Loucy (cell line): ENCODE results near the gene CAPN3.

Experiments used
- H2AFZ ChIP-seq: fragments of 200-600 bp; sonication (generic); 2 replicates; pipeline ENCODE4 v1.6.0; 2016; ENCODE audit warnings: antibody characterized with exemption, mild to moderate bottlenecking, low read length, moderate library complexity
- H3F3A ChIP-seq: fragments of 200-600 bp; 2 replicates; pipeline ENCODE4 v1.6.0; 2016; ENCODE audit warnings: antibody characterized with exemption, low read depth, mild to moderate bottlenecking
- H3K27me3 ChIP-seq: fragments of 200-600 bp; sonication (generic); 2 replicates; pipeline ENCODE4 v1.6.1; 2014; ENCODE audit warnings: low read length, mild to moderate bottlenecking; ENCODE audit not compliant: insufficient read depth, poor library complexity, severe bottlenecking
- H3K36me3 ChIP-seq: fragments of 200-600 bp; sonication (generic); 2 replicates; pipeline ENCODE4 v1.6.1; 2016; ENCODE audit warnings: low read length; ENCODE audit not compliant: insufficient read depth
- H3K4me1 ChIP-seq: fragments of 200-600 bp; sonication (generic); 2 replicates; pipeline ENCODE4 v1.5.1; 2014; ENCODE audit warnings: low read length, mild to moderate bottlenecking; ENCODE audit not compliant: insufficient read depth, poor library complexity, severe bottlenecking
- H3K4me2 ChIP-seq: fragments of 200-600 bp; sonication (generic); 2 replicates; pipeline ENCODE4 v1.6.0; 2014; ENCODE audit warnings: antibody characterized with exemption, low read length, low read depth, mild to moderate bottlenecking; ENCODE audit not compliant: poor library complexity, severe bottlenecking
- H3K4me3 ChIP-seq: fragments of 200-600 bp; sonication (generic); 2 replicates; pipeline ENCODE4 v1.5.1; 2014; ENCODE audit warnings: low read length, mild to moderate bottlenecking, mixed read lengths; ENCODE audit not compliant: poor library complexity, severe bottlenecking
- H3K79me2 ChIP-seq: fragments of 200-600 bp; sonication (generic); 2 replicates; pipeline ENCODE4 v1.6.1; 2014; ENCODE audit warnings: low read length; ENCODE audit not compliant: insufficient read depth
- H3K9ac ChIP-seq: fragments of 200-600 bp; sonication (generic); 2 replicates; pipeline ENCODE4 v1.6.0; 2014; ENCODE audit warnings: mild to moderate bottlenecking, low read depth, low read length, moderate library complexity; ENCODE audit not compliant: poor library complexity, severe bottlenecking
- H3K9me2 ChIP-seq: fragments of 200-600 bp; sonication (generic); replicated peaks from 2 replicates; pipeline ENCODE4 v1.6.1; 2016; ENCODE audit warnings: low read depth, low read length, mixed read lengths
- H3K9me3 ChIP-seq: fragments of 200-600 bp; sonication (generic); 2 replicates; pipeline ENCODE4 v1.6.1; 2014; ENCODE audit warnings: mild to moderate bottlenecking, antibody characterized with exemption, low read length, low read depth; ENCODE audit not compliant: insufficient read depth
- H4K20me1 ChIP-seq: fragments of 200-600 bp; sonication (generic); 2 replicates; pipeline ENCODE4 v1.6.0; 2014; ENCODE audit warnings: antibody characterized with exemption, low read length, mild to moderate bottlenecking; ENCODE audit not compliant: insufficient read depth, poor library complexity, severe bottlenecking
- EZH2phosphoT487 ChIP-seq: fragments of 200-600 bp; IDR thresholded peaks from 2 replicates; pipeline ENCODE4 v1.6.1; 2018; ENCODE audit warnings: antibody characterized with exemption, mild to moderate bottlenecking, moderate library complexity, borderline replicate concordance
- TF ChIP-seq, protein P1 (sequence below): fragments of 200-600 bp; sonication (generic); conservative IDR thresholded peaks from 2 replicates; pipeline ENCODE4 v1.5.1; 2014; ENCODE audit warnings: mild to moderate bottlenecking, antibody characterized with exemption, low read length

Gene CAPN3

DNA sequence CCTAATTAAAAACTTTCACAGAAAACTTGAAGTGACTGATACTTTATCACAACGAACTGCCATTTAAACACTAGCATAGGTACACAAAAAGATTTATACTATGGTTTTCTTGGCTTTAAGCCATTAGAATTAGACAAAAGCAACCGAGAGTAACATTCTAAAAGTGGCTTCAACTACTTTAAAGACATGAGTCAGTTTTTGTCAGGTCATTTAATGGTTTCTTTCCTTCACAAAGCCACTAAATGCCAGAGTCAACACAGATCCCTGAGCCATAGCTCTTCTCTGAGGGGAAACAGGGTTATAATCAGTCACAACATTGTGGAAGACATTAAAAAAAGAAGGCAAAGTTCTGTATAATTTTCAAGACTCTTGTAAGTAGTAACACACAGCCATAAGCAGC, 54.6 kb downstream of the CAPN3 start:
- Histone ChIP-seq H3K4me1 (no peaks in the 10 kb centered on the region), H3K4me3 (no peak overlapping the region), H3K9ac (no peak overlapping the region), H3K4me2 (no peak overlapping the region), H3K36me3 (peaks cover 32% of the 10 kb centered on the region; the same call in 1 of the 2 replicates), H3K27me3 (no peaks in the 10 kb centered on the region), H3K9me2 (no peaks in the 10 kb centered on the region), H2AFZ (no peak overlapping the region), H3K79me2 (no peaks in the 10 kb centered on the region), H4K20me1 (no peaks in the 10 kb centered on the region), H3K9me3 (no peaks in the 10 kb centered on the region), H3F3A (no peaks in the 10 kb centered on the region)
- TF ChIP-seq EZH2phosphoT487: no peak
- TF ChIP-seq, protein P1, sequence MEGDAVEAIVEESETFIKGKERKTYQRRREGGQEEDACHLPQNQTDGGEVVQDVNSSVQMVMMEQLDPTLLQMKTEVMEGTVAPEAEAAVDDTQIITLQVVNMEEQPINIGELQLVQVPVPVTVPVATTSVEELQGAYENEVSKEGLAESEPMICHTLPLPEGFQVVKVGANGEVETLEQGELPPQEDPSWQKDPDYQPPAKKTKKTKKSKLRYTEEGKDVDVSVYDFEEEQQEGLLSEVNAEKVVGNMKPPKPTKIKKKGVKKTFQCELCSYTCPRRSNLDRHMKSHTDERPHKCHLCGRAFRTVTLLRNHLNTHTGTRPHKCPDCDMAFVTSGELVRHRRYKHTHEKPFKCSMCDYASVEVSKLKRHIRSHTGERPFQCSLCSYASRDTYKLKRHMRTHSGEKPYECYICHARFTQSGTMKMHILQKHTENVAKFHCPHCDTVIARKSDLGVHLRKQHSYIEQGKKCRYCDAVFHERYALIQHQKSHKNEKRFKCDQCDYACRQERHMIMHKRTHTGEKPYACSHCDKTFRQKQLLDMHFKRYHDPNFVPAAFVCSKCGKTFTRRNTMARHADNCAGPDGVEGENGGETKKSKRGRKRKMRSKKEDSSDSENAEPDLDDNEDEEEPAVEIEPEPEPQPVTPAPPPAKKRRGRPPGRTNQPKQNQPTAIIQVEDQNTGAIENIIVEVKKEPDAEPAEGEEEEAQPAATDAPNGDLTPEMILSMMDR: no peak

DNA sequence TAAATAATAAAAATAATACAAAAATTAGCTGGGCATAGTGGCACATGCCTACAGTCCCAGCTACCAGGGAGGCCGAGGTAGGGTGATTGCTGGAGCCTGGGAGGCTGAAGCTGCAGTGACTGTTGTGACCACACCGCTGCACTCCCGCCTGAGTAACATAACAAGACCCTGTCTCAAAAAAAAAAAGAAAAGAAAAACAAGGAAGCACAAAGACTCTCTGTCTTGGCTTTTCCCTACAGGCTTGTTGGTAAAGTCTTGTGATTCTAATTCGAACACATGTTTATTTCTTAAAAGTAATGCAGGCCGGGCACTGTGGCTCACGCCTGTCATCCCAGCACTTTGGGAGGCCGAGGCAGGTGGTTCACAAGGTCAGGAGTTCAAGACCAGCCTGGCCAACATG, 60.1 kb downstream of the CAPN3 start:
- no peaks in the 10 kb centered on the region for H3K79me2 ChIP-seq
- H3K9me2 ChIP-seq: no peaks in the 10 kb centered on the region
- H3K27me3 ChIP-seq: no peaks in the 10 kb centered on the region
- no peaks in the 10 kb centered on the region for H4K20me1 ChIP-seq
- no peaks in the 10 kb centered on the region for H3K4me1 ChIP-seq
- no peak overlapping the region for H2AFZ ChIP-seq
- H3K9ac ChIP-seq: no peak overlapping the region
- no peak for TF ChIP-seq EZH2phosphoT487
- TF ChIP-seq, protein P1: no peak
- no peak overlapping the region for H3K4me2 ChIP-seq
- H3F3A ChIP-seq: no peaks in the 10 kb centered on the region
- no peak overlapping the region for H3K4me3 ChIP-seq
- H3K9me3 ChIP-seq: no peaks in the 10 kb centered on the region
- H3K36me3 ChIP-seq: peaks cover 72% of the 10 kb centered on the region; the same call in 1 of the 2 replicates

DNA sequence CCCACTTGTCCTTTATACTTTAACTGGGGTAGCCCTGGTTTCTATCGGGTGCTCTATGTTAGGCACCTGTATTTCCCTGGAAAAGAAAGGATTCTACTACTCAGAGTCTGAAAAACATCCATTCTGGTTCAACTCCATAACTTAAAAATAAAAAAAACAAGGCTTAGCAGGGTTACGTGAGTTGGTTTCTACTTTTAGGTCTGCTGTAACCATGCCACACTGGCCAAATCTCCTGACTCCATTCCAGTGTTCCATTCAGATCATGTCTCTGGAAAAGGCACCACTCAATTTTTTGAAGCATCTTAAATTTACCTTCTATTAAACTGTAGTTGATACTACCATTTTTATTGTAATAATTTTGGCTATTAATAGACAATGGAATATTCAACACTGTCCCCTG, 62.1 kb downstream of the CAPN3 start:
- H2AFZ ChIP-seq: no peak overlapping the region
- TF ChIP-seq EZH2phosphoT487: no peak
- TF ChIP-seq, protein P1: no peak
- H3K4me1 ChIP-seq: no peaks in the 10 kb centered on the region
- no peaks in the 10 kb centered on the region for H4K20me1 ChIP-seq
- H3K36me3 ChIP-seq: peaks cover 77% of the 10 kb centered on the region; the same call in 1 of the 2 replicates
- H3K9me2 ChIP-seq: no peaks in the 10 kb centered on the region
- no peak overlapping the region for H3K4me3 ChIP-seq
- no peaks in the 10 kb centered on the region for H3F3A ChIP-seq
- no peaks in the 10 kb centered on the region for H3K79me2 ChIP-seq
- no peaks in the 10 kb centered on the region for H3K9me3 ChIP-seq
- no peak overlapping the region for H3K9ac ChIP-seq
- no peaks in the 10 kb centered on the region for H3K27me3 ChIP-seq
- no peak overlapping the region for H3K4me2 ChIP-seq
